Measurements from ENCODE around the gene DLGAP1.
"Not testable (repeated sequence)": the region's sequence is repeated elsewhere in the genome, so short reads cannot be mapped to it uniquely, and the experiment has no call there.

DLGAP1 gene

GRCh38 chr18:3710712-3711301 is 744.3 kb downstream of the DLGAP1 start:
- intact Hi-C loops (cut with DNase I), result no loop called here
- peak in 25 of 42 donors; percentile 13 to 62 (median 29) for DNase-seq

- intact Hi-C loops (cut with DNase I), result loop anchor here (10.0 kb wide), 1 partner anchor 296 kb away; no protein-coding TSS in a partner anchor
- DNase-seq, result no peak
Observed at GRCh38 chr18:3709205-3709604, 745.9 kb downstream of the DLGAP1 start.

- intact Hi-C loops (cut with DNase I), result loop anchor here (10.0 kb wide), 1 partner anchor 298 kb away; no protein-coding TSS in a partner anchor
- DNase-seq, result no peak
Observed at GRCh38 chr18:3706279-3707097, 748.6 kb downstream of the DLGAP1 start.

- intact Hi-C loops (cut with DNase I), result loop anchor here (10.0 kb wide), 1 partner anchor 300 kb away; no protein-coding TSS in a partner anchor
- peak in 4 of 42 donors; percentile 20 to 68 (median 27) for DNase-seq
Observed at GRCh38 chr18:3704556-3705344, 750.4 kb downstream of the DLGAP1 start.

- intact Hi-C loops (cut with DNase I), result loop anchor here (10.0 kb wide), 1 partner anchor 301 kb away; no protein-coding TSS in a partner anchor
- peak; percentile 53 to 87 (median 74) for DNase-seq
Observed at GRCh38 chr18:3703732-3704176, 751.4 kb downstream of the DLGAP1 start.

GRCh38 chr18:3699707-3700567 is 755.2 kb downstream of the DLGAP1 start:
- intact Hi-C loops (cut with DNase I), result loop anchor here (10.0 kb wide), 1 partner anchor 305 kb away; no protein-coding TSS in a partner anchor

GRCh38 chr18:3694030-3694778 is 760.9 kb downstream of the DLGAP1 start:
- intact Hi-C loops (cut with DNase I); DNase-seq: not testable (repeated sequence)

More at GRCh38 chr18:3699707-3700567, 755.2 kb downstream of the DLGAP1 start:
- peak in 23 of 42 donors; percentile 10 to 58 (median 28) for DNase-seq

GRCh38 chr18:3693410-3693809 is 761.7 kb downstream of the DLGAP1 start:
- DNase-seq, result no peak
- intact Hi-C loops (cut with DNase I), result no loop called here

GRCh38 chr18:3692691-3693090 is 762.4 kb downstream of the DLGAP1 start:
- DNase-seq, result no peak
- intact Hi-C loops (cut with DNase I), result no loop called here

GRCh38 chr18:3692113-3692621 is 762.9 kb downstream of the DLGAP1 start:
- no peak for DNase-seq
- intact Hi-C loops (cut with DNase I), result no loop called here

GRCh38 chr18:3691705-3692104 is 763.4 kb downstream of the DLGAP1 start:
- intact Hi-C loops (cut with DNase I), result no loop called here

GRCh38 chr18:3690764-3691066 is 764.4 kb downstream of the DLGAP1 start:
- intact Hi-C loops (cut with DNase I), result no loop called here
- DNase-seq, result no peak

More at GRCh38 chr18:3691705-3692104, 763.4 kb downstream of the DLGAP1 start:
- no peak for DNase-seq

- intact Hi-C loops (cut with DNase I), result no loop called here
Observed at GRCh38 chr18:3689986-3690763, 764.9 kb downstream of the DLGAP1 start.

GRCh38 chr18:3689091-3689490 is 766.0 kb downstream of the DLGAP1 start:
- no peak for DNase-seq
- intact Hi-C loops (cut with DNase I), result no loop called here

More at GRCh38 chr18:3689986-3690763, 764.9 kb downstream of the DLGAP1 start:
- no peak for DNase-seq

GRCh38 chr18:3688690-3689089 is 766.4 kb downstream of the DLGAP1 start:
- DNase-seq, result no peak
- intact Hi-C loops (cut with DNase I), result no loop called here

- intact Hi-C loops (cut with DNase I), result no loop called here
- no peak for DNase-seq
Observed at GRCh38 chr18:3683483-3683882, 771.6 kb downstream of the DLGAP1 start.

- no peak for DNase-seq
- intact Hi-C loops (cut with DNase I), result no loop called here
Observed at GRCh38 chr18:3682061-3682460, 773.0 kb downstream of the DLGAP1 start.

Measured in head of caudate nucleus (tissue), 42 donors.